AG04450 (cell line): ENCODE measurements around the gene ARHGAP26. TPM values are rescaled to one million over a fixed set of nuclear protein-coding genes. Genes with fewer than 3 reads are reported as not detected.
A peak's percentile ranks its signal among the peaks of the same experiment; 100 is the strongest.

Experiments
- CTCF ChIA-PET: fragments of 300-600, 350-600 bp; formaldehyde crosslinking; extraction: SDS; loops from one replicate; lab custom pipeline; 2022; ENCODE audit warnings: antibody characterized with exemption, inconsistent platforms; lab: Charles Lee
- POLR2A ChIA-PET: fragments of 350-600 bp; formaldehyde crosslinking; extraction: SDS; loops from one replicate; lab custom pipeline; 2021; ENCODE audit warnings: antibody characterized with exemption, inconsistent platforms; lab: Yijun Ruan, JAX
- DNase-seq: peaks from one replicate; pipeline ENCODE4 v3.0.0-alpha.2; 2011; ENCODE audit warnings: low read depth, low spot score
- H3K27ac ChIP-seq: one replicate; pipeline ENCODE4 v1.5.1; 2012; ENCODE audit warnings: low read depth, low read length, control low read depth
- H3K27me3 ChIP-seq: one replicate; pipeline ENCODE4 v1.6.0; 2012; ENCODE audit warnings: low read length; ENCODE audit not compliant: control insufficient read depth, insufficient read depth
- H3K4me3 ChIP-seq: 2 replicates; pipeline ENCODE4 v1.5.1; 2011; ENCODE audit warnings: mild to moderate bottlenecking, low read depth, low read length, control low read depth
- H3K9me3 ChIP-seq: 2 replicates; pipeline ENCODE4 v1.5.1; 2012; ENCODE audit warnings: low read length; ENCODE audit not compliant: control insufficient read depth, insufficient read depth
- polyA plus RNA-seq: library from polyadenylated mRNA; depleted of rRNA; stranded (reverse); fragments of >200 nt; gene quantifications from 2 replicates; pipeline ENCODE4 v1.2.3, GENCODE V29; 2011
- TF ChIP-seq, protein P1 (sequence below): IDR thresholded peaks from 2 replicates; pipeline ENCODE4 v1.5.1; 2011; ENCODE audit warnings: low read depth, low read length, control low read depth, inconsistent platforms

ARHGAP26 gene
- polyA plus RNA-seq, 1 experiment = 0.56 TPM

DNA sequence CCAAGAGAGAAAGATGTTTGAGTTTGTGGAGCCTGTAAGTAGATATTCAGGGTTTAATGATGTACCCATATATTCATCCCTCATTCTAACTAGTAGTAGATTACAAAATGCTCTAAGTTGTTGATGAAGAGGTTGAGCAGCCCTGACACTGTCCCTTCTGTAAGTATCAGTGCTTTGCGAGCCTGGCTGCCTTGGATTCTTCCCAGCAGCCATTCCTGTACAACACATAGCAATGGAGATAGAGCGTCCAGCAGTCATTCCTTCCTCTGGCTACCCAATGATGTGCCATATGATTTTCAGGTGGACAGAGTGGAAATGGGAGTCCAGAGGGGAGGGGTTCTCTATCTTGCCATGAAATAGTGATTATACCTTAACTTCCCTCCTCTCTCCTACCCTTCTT lies 124.1 kb downstream of the ARHGAP26 start:
- CTCF ChIA-PET = interaction anchor here (1.0 to 16.1 kb wide), 2 partner anchors 13 to 176 kb away, joined by 3 to 1004 read pairs; no protein-coding TSS in a partner anchor
- POLR2A ChIA-PET = no interaction called here
- no peak overlapping the region for H3K4me3 ChIP-seq
- H3K27ac ChIP-seq = no peak overlapping the region
- DNase-seq = no peak
- TF ChIP-seq, protein P1, sequence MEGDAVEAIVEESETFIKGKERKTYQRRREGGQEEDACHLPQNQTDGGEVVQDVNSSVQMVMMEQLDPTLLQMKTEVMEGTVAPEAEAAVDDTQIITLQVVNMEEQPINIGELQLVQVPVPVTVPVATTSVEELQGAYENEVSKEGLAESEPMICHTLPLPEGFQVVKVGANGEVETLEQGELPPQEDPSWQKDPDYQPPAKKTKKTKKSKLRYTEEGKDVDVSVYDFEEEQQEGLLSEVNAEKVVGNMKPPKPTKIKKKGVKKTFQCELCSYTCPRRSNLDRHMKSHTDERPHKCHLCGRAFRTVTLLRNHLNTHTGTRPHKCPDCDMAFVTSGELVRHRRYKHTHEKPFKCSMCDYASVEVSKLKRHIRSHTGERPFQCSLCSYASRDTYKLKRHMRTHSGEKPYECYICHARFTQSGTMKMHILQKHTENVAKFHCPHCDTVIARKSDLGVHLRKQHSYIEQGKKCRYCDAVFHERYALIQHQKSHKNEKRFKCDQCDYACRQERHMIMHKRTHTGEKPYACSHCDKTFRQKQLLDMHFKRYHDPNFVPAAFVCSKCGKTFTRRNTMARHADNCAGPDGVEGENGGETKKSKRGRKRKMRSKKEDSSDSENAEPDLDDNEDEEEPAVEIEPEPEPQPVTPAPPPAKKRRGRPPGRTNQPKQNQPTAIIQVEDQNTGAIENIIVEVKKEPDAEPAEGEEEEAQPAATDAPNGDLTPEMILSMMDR = no peak
- no peaks in the 10 kb centered on the region for H3K27me3 ChIP-seq
- H3K9me3 ChIP-seq = no peaks in the 10 kb centered on the region

DNA sequence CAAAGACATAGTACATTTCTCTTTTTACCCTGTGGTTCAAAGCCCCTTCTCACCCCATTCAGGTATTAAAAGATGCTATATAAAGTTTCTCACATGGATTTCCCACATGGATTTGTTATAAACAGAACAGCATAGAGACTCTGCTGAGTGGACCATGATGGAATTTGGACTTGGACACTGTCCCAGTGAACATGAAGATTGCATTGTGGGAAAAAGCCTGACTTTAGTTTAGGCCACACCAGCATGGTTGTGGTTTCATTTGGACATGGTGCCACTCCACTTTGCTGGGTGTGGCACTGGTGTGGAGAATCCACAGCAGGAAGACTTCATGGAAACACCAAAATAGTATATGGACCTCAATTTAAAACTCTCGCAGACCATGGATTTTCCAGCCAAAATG lies 124.6 kb downstream of the ARHGAP26 start:
- TF ChIP-seq, protein P1 = no peak
- H3K27ac ChIP-seq = no peak overlapping the region
- no peak for DNase-seq
- H3K9me3 ChIP-seq = no peaks in the 10 kb centered on the region
- no peak overlapping the region for H3K4me3 ChIP-seq
- CTCF ChIA-PET = interaction anchor here (5.7 kb wide), 1 partner anchor 182 kb away, joined by 33 read pairs; no protein-coding TSS in a partner anchor
- POLR2A ChIA-PET = no interaction called here
- H3K27me3 ChIP-seq = no peaks in the 10 kb centered on the region

DNA sequence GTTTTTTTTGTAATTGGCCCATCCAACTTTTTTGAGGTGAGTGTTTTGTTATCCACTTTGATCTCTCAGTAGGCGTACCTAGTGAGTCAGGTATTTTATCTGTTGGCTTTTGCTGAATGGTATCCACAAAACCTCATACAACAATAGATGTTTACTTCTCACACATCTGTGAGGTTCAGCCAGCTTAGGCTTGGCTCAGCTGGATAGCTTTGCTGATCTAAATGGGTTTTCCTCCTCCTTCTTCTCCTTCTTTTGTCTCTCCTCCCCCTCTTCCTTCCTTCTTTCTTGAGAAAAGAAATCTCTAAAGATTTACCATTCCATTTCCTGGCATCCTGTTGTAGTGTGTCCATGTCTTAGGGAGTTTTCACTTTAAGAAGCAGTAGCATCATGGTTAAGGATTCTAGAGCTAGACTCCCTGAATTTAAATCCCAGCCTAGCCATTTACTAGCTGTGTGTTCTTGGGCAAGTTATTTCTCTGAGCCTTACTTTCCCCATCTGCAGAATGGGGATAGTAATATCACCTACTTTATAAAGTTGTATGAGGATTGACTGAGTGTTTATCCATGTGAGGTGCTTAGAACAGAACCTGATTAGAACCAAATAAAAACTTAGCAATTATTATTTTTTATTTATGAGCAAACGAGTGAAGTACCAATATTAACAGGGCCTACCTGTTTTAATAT lies 126.3 kb downstream of the ARHGAP26 start:
- DNase-seq = no peak
- no peak overlapping the region for H3K27ac ChIP-seq
- H3K4me3 ChIP-seq = no peak overlapping the region
- TF ChIP-seq, protein P1 = no peak
- no peaks in the 10 kb centered on the region for H3K27me3 ChIP-seq
- POLR2A ChIA-PET = no interaction called here
- CTCF ChIA-PET = interaction anchor here (0.6 to 5.7 kb wide), 6 partner anchors 8 to 508 kb away, joined by 3 to 33 read pairs (median 4); no protein-coding TSS in a partner anchor
- no peaks in the 10 kb centered on the region for H3K9me3 ChIP-seq

DNA sequence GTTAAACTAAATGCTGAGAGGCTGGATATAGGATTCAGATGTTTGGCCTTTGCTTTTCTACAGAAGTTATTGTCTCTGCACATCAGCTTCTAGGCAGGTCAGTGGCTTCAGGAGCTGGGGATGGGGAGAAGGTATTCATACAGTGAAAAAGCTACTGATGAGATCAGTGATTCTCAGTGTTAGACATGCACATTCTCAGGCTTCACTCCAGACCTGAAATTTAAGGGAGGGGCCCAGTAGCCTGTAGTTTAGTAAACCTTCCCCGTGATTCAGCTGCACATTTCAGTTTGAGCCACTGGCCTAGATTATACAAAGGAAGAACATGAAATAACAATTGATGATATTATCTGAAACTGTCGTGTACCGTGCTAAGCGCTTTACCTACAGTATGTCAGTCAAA lies 127.2 kb downstream of the ARHGAP26 start:
- Histone ChIP-seq H3K4me3 (no peak overlapping the region), H3K9me3 (no peaks in the 10 kb centered on the region), H3K27ac (no peak overlapping the region), H3K27me3 (no peaks in the 10 kb centered on the region)
- TF ChIP-seq, protein P1 = no peak
- CTCF ChIA-PET = interaction anchor here (0.9 to 5.7 kb wide), 4 partner anchors 9 to 185 kb away, joined by 3 to 33 read pairs (median 16); no protein-coding TSS in a partner anchor
- DNase-seq = no peak
- POLR2A ChIA-PET = no interaction called here

DNA sequence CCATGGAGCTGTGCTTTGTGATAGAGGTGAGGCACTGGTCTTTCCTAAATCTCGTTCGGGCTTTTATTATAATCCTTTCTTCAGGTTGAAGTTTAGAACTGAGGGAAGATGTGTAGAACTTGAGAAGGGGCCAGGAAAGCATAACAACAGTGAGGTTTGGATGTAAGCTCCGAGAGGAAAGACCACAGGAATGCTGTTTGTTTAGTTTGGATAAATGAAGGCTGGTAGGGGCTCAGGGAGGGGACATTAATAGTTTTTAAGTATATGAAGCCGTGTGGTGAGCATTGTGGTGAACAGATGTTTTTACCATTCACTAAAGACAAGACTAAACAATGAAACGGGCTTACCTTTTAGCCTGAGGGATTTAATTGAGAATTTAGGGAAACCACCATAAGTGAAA lies 130.8 kb downstream of the ARHGAP26 start:
- Histone ChIP-seq H3K4me3 (no peak overlapping the region), H3K9me3 (no peaks in the 10 kb centered on the region), H3K27ac (no peak overlapping the region), H3K27me3 (no peaks in the 10 kb centered on the region)
- POLR2A ChIA-PET = no interaction called here
- TF ChIP-seq, protein P1 = no peak
- CTCF ChIA-PET = interaction anchor here (0.9 kb wide), 1 partner anchor 13 kb away, joined by 3 read pairs; no protein-coding TSS in a partner anchor
- peak; percentile 92 for DNase-seq
